RWPE2 (cell line): ENCODE measurements around the gene CCDC117.

ENCODE experiments used
- ATAC-seq: fragments of 200-7000 bp; cut with Tn5 transposase; 3 replicates; pipeline ENCODE4 v1.9.1; 2021; ENCODE audit warnings: low read depth
- DNase-seq: peaks from one replicate; pipeline ENCODE4 v3.0.0-alpha.2; 2020; ENCODE audit warnings: low spot score
- H3K27ac ChIP-seq: fragments of 450-650 bp; 2 replicates; pipeline ENCODE4 v1.5.1; 2017; ENCODE audit warnings: mild to moderate bottlenecking; ENCODE audit not compliant: poor library complexity, severe bottlenecking
- H3K27me3 ChIP-seq: fragments of 250-450 bp; sonication (Bioruptor Pico); 2 replicates; pipeline ENCODE4 v1.5.1; 2021; ENCODE audit warnings: mild to moderate bottlenecking, moderate library complexity; ENCODE audit not compliant: insufficient read depth, poor library complexity, severe bottlenecking
- H3K36me3 ChIP-seq: fragments of 250-450 bp; sonication (Bioruptor Pico); 2 replicates; pipeline ENCODE4 v1.5.1; 2020; ENCODE audit warnings: low read depth, mild to moderate bottlenecking, moderate library complexity
- H3K4me1 ChIP-seq: fragments of 250-450 bp; sonication (Bioruptor Pico); 2 replicates; pipeline ENCODE4 v1.5.1; 2021; ENCODE audit warnings: mild to moderate bottlenecking, moderate library complexity; ENCODE audit not compliant: insufficient read depth, poor library complexity, severe bottlenecking
- H3K4me3 ChIP-seq: fragments of 250-450 bp; sonication (Bioruptor Pico); 2 replicates; pipeline ENCODE4 v1.5.1; 2021; ENCODE audit warnings: mild to moderate bottlenecking, moderate library complexity; ENCODE audit not compliant: severe bottlenecking
- H3K9me3 ChIP-seq: fragments of 250-450 bp; sonication (Bioruptor Pico); 2 replicates; pipeline ENCODE4 v1.5.1; 2021; ENCODE audit warnings: mild to moderate bottlenecking, moderate library complexity; ENCODE audit not compliant: severe bottlenecking
- CTCF ChIP-seq: fragments of 450-650 bp; IDR thresholded peaks from one replicate; pipeline ENCODE4 v1.5.1; 2017; ENCODE audit warnings: mild to moderate bottlenecking, moderate library complexity; ENCODE audit not compliant: poor library complexity, severe bottlenecking

CCDC117 gene

GRCh38 chr22:28795932-28796856 lies 23.7 kb downstream of the CCDC117 start:
- H3K4me1 ChIP-seq, result peaks cover 10% of the 10 kb centered on the region
- no peak overlapping the region for H3K4me3 ChIP-seq
- peaks cover 73% of the 10 kb centered on the region for H3K36me3 ChIP-seq
- DNase-seq (no peak), ATAC-seq (no peak)
- no peaks in the 10 kb centered on the region for H3K27me3 ChIP-seq
- H3K27ac ChIP-seq, result peak overlapping the region; percentile 90
- no peak for TF ChIP-seq CTCF
- no peaks in the 10 kb centered on the region for H3K9me3 ChIP-seq

GRCh38 chr22:28798810-28799605 lies 26.5 kb downstream of the CCDC117 start:
- TF ChIP-seq CTCF, result no peak
- ATAC-seq (peak; percentile 44), DNase-seq (no peak)
- Histone ChIP-seq H3K9me3 (no peaks in the 10 kb centered on the region), H3K27me3 (no peaks in the 10 kb centered on the region), H3K36me3 (peaks cover 62% of the 10 kb centered on the region), H3K27ac (peak overlapping the region; percentile 90), H3K4me3 (peak overlapping the region; percentile 97), H3K4me1 (peaks cover 17% of the 10 kb centered on the region)

- peaks cover 17% of the 10 kb centered on the region for H3K4me1 ChIP-seq
- peak; percentile 44 for ATAC-seq
- no peak for TF ChIP-seq CTCF
- H3K4me3 ChIP-seq, result peak overlapping the region; percentile 97
- no peaks in the 10 kb centered on the region for H3K9me3 ChIP-seq
- no peaks in the 10 kb centered on the region for H3K27me3 ChIP-seq
- no peak for DNase-seq
- peak overlapping the region; percentile 90 for H3K27ac ChIP-seq
- peaks cover 55% of the 10 kb centered on the region for H3K36me3 ChIP-seq
These were observed 27.3 kb downstream of the CCDC117 start for GRCh38 chr22:28799606-28800307.

GRCh38 chr22:28800308-28801041 lies 28.0 kb downstream of the CCDC117 start, which contains the start of gene XBP1:
XBP1 (minus strand) TSS chr22:28800569.
- ATAC-seq, result peak; percentile 92
- Histone ChIP-seq H3K27ac (peak within 1 kb of the TSS; percentile 90), H3K4me1 (peaks cover 17% of the 10 kb centered on the region), H3K36me3 (peaks cover 48% of the 10 kb centered on the region), H3K4me3 (peak within 1 kb of the TSS; percentile 97), H3K27me3 (no peaks in the 10 kb centered on the region), H3K9me3 (no peaks in the 10 kb centered on the region)
- no peak for TF ChIP-seq CTCF
- peak; percentile 91 for DNase-seq
